K562 (cell line): Measurements from ENCODE around the gene MRPL2. TPM values are rescaled to one million over a fixed set of nuclear protein-coding genes. Genes with fewer than 3 reads are reported as not detected.

ENCODE experiments used
- CTCFL ChIP-seq: IDR thresholded peaks from 2 replicates; pipeline ENCODE4 v1.6.1; 2011; ENCODE audit warnings: borderline replicate concordance, low read depth, mild to moderate bottlenecking, moderate library complexity, low read length; ENCODE audit not compliant: insufficient read depth, poor library complexity, severe bottlenecking
- POLR2B ChIP-seq: fragments of 450-650 bp; IDR thresholded peaks from 2 replicates; pipeline ENCODE4 v1.6.1; 2018; ENCODE audit warnings: low read depth; ENCODE audit not compliant: partially characterized antibody
- RB1 ChIP-seq: fragments of 450-650 bp; IDR thresholded peaks from 2 replicates; pipeline ENCODE4 v1.6.1; 2017; ENCODE audit warnings: low read depth, mild to moderate bottlenecking
- REST ChIP-seq, 2 experiments: fragments of 450-650 bp; formaldehyde crosslinking in 1 of 2; IDR thresholded peaks; 2 replicates each; pipeline versions ENCODE4 v1.4.0 to v1.6.1; 2014 to 2020; ENCODE audit warnings: mild to moderate bottlenecking in 2 of 2, borderline replicate concordance in 1 of 2, low read depth in 1 of 2
- RFX7 ChIP-seq: fragments of 250-450 bp; sonication (Bioruptor Pico); IDR thresholded peaks from 2 replicates; pipeline ENCODE4 v1.5.1; 2021; ENCODE audit warnings: mild to moderate bottlenecking
- SMARCE1 ChIP-seq: fragments of 450-650 bp; IDR thresholded peaks from 2 replicates; pipeline ENCODE4 v1.7.1; 2016; ENCODE audit warnings: mild to moderate bottlenecking
- TOE1 ChIP-seq, 2 experiments: fragments of 450-650 bp in 1 of 2; sonication (generic) in 1 of 2; formaldehyde crosslinking in 1 of 2; IDR thresholded peaks; 2 replicates each; pipeline versions ENCODE4 v1.7.1 to v1.8.0; 2016 to 2022; ENCODE audit warnings: borderline replicate concordance in 2 of 2, mild to moderate bottlenecking in 2 of 2, antibody characterized with exemption in 1 of 2, inconsistent platforms in 1 of 2, low read depth in 1 of 2, missing genetic modification reagents in 1 of 2, moderate library complexity in 1 of 2
- ZNF24 ChIP-seq: fragments of 450-650 bp; IDR thresholded peaks from 2 replicates; pipeline ENCODE4 v1.6.1; 2016
- ZSCAN29 ChIP-seq: fragments of 450-650 bp; IDR thresholded peaks from 2 replicates; pipeline ENCODE4 v1.6.1; 2017
- polyA plus RNA-seq, 8 experiments: library from polyadenylated mRNA; depleted of rRNA in 4 of 8; stranded (reverse) in 5 of 8; unstranded in 3 of 8; fragments of >200 nt; fragmentation: Nextera tagmentation in 2 of 8; fragmentation: Illumina TruSeq in 1 of 8; extraction: Ambion mirVana in 2 of 8; extraction: Trizol in 1 of 8; gene quantifications; 2 replicates each; pipeline versions ENCODE4 v1.2.1 to v1.2.3, GENCODE V29; 2011 to 2014; ENCODE audit warnings: inconsistent platforms in 1 of 8, missing spikeins in 1 of 8
- total RNA-seq, 7 experiments: library from RNA; depleted of rRNA in 6 of 7; stranded (reverse); fragments of >200 nt in 6 of 7; fragmentation: Illumina TruSeq in 2 of 7; extraction: Trizol in 2 of 7; gene quantifications; 2 replicates each; pipeline versions ENCODE4 v1.2.1 to v1.2.3, GENCODE V29; 2011 to 2021; ENCODE audit warnings: low replicate concordance in 1 of 7
- TF ChIP-seq, protein P1 (sequence below), 2 experiments: fragments of 200-800 bp in 1 of 2; sonication (Bioruptor generic) in 1 of 2; sonication (generic) in 1 of 2; formaldehyde crosslinking in 1 of 2; IDR thresholded peaks in 1 of 2; conservative IDR thresholded peaks in 1 of 2; 2 replicates each; pipeline versions ENCODE4 v1.5.0 to v1.6.1; 2016 to 2020; ENCODE audit warnings: missing compliant biosample characterization in 1 of 2, missing genetic modification characterization in 1 of 2, missing genetic modification reagents in 1 of 2
- TF ChIP-seq, protein P2 (sequence below): fragments of 150-350 bp; conservative IDR thresholded peaks from 2 replicates; pipeline ENCODE4 v1.6.1; 2014; ENCODE audit warnings: low read length
- TF ChIP-seq, protein P3 (sequence below): fragments of 250-450 bp; sonication (Bioruptor Pico); IDR thresholded peaks from 2 replicates; pipeline ENCODE4 v1.9.0; 2021; ENCODE audit warnings: mild to moderate bottlenecking

Gene MRPL2
- total and polyA plus RNA-seq, 9 of the 15 experiments (the other 6 are each of a cell fraction or from before 2014, with no cell fraction given): 63.1 to 262 (median 121) TPM

DNA sequence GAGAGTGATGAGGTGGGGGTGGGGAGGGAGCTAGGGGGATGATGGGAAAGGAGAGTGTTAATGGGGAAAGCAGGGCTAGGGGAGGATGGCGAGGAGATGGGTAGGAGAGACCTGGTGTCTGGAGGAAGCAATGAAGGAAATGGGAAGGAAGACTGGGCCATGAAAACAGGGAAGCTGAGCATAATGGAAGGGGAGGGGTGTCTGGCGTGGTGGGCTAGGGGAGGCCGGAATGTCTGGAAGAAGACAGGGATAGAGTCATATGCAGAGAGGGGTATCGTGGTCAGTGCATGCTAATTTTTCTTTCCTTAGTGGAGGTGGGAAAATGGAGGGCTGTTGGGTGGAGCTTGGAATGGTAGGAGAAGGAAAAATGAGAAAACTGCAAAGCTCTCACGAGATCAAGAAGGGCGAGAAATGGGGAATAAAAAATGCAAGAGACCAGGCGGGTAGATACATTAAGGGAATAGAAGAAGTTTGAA lies 44.8 kb downstream of the MRPL2 start (continued):
- TF ChIP-seq, protein P1, sequence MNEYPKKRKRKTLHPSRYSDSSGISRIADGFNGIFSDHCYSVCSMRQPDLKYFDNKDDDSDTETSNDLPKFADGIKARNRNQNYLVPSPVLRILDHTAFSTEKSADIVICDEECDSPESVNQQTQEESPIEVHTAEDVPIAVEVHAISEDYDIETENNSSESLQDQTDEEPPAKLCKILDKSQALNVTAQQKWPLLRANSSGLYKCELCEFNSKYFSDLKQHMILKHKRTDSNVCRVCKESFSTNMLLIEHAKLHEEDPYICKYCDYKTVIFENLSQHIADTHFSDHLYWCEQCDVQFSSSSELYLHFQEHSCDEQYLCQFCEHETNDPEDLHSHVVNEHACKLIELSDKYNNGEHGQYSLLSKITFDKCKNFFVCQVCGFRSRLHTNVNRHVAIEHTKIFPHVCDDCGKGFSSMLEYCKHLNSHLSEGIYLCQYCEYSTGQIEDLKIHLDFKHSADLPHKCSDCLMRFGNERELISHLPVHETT (CRISPR knock-in tag; conservative IDR thresholded peaks at IDR 0.05 in 1 of 2, IDR thresholded peaks at IDR 0.05 in 1 of 2): no peak
- no peak for TF ChIP-seq ZNF24
- TF ChIP-seq RFX7: no peak
- TF ChIP-seq CTCFL: no peak
- no peak for TF ChIP-seq RB1
- TF ChIP-seq TOE1 (IDR thresholded peaks at IDR 0.05; ENCODE audit: borderline replicate concordance): no peak
- TF ChIP-seq TOE1 (CRISPR knock-in tag; IDR thresholded peaks at IDR 0.05; ENCODE audit: borderline replicate concordance, low read depth): no peak
- TF ChIP-seq SMARCE1: peak; percentile 49
- no peak for TF ChIP-seq REST (IDR thresholded peaks at IDR 0.05; ENCODE audit: borderline replicate concordance)
- no peak for TF ChIP-seq REST (CRISPR knock-in tag; IDR thresholded peaks at IDR 0.05; ENCODE audit: low read depth)
- TF ChIP-seq ZSCAN29: no peak
- TF ChIP-seq, protein P2, sequence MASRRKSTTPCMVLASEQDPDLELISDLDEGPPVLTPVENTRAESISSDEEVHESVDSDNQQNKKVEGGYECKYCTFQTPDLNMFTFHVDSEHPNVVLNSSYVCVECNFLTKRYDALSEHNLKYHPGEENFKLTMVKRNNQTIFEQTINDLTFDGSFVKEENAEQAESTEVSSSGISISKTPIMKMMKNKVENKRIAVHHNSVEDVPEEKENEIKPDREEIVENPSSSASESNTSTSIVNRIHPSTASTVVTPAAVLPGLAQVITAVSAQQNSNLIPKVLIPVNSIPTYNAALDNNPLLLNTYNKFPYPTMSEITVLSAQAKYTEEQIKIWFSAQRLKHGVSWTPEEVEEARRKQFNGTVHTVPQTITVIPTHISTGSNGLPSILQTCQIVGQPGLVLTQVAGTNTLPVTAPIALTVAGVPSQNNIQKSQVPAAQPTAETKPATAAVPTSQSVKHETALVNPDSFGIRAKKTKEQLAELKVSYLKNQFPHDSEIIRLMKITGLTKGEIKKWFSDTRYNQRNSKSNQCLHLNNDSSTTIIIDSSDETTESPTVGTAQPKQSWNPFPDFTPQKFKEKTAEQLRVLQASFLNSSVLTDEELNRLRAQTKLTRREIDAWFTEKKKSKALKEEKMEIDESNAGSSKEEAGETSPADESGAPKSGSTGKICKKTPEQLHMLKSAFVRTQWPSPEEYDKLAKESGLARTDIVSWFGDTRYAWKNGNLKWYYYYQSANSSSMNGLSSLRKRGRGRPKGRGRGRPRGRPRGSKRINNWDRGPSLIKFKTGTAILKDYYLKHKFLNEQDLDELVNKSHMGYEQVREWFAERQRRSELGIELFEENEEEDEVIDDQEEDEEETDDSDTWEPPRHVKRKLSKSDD: no peak
- peak; percentile 47 for TF ChIP-seq POLR2B
- TF ChIP-seq, protein P3, sequence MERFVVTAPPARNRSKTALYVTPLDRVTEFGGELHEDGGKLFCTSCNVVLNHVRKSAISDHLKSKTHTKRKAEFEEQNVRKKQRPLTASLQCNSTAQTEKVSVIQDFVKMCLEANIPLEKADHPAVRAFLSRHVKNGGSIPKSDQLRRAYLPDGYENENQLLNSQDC: no peak
